Smooth muscle cell (in vitro differentiated cells): Measurements from ENCODE around the gene MAPT. TPM values are rescaled to one million over a fixed set of nuclear protein-coding genes. Genes with fewer than 3 reads are reported as not detected.

Experiments
- DNase-seq: peaks from one replicate; lab custom pipeline; 2025; ENCODE audit not compliant: unreplicated experiment; lab: John Stamatoyannopoulos, UW
- H2AFZ ChIP-seq: fragments of 200-600 bp; sonication (generic); 2 replicates; pipeline ENCODE4 v1.6.0; 2016; ENCODE audit warnings: antibody characterized with exemption, low read depth, mild to moderate bottlenecking
- H3F3A ChIP-seq: fragments of 200-600 bp; sonication (generic); 2 replicates; pipeline ENCODE4 v1.6.0; 2017; ENCODE audit warnings: antibody characterized with exemption, low read depth
- H3K27ac ChIP-seq: fragments of 200-600 bp; sonication (generic); 2 replicates; pipeline ENCODE4 v1.5.1; 2016; ENCODE audit warnings: low read depth, mild to moderate bottlenecking
- H3K27me3 ChIP-seq: fragments of 200-600 bp; sonication (generic); 2 replicates; pipeline ENCODE4 v1.6.1; 2016; ENCODE audit warnings: low read depth, mild to moderate bottlenecking
- H3K36me3 ChIP-seq: fragments of 200-600 bp; sonication (generic); 2 replicates; pipeline ENCODE4 v1.5.1; 2016; ENCODE audit warnings: low read depth
- H3K4me1 ChIP-seq: fragments of 200-600 bp; sonication (generic); 2 replicates; pipeline ENCODE4 v1.5.1; 2016; ENCODE audit warnings: low read depth
- H3K4me2 ChIP-seq: fragments of 200-600 bp; sonication (generic); 2 replicates; pipeline ENCODE4 v1.6.0; 2016; ENCODE audit warnings: mild to moderate bottlenecking
- H3K4me3 ChIP-seq: fragments of 200-600 bp; sonication (generic); 2 replicates; pipeline ENCODE4 v1.5.1; 2016; ENCODE audit warnings: mild to moderate bottlenecking
- H3K79me2 ChIP-seq: fragments of 200-600 bp; sonication (generic); 2 replicates; pipeline ENCODE4 v1.6.0; 2016; ENCODE audit warnings: low read depth, mild to moderate bottlenecking
- H3K9ac ChIP-seq: fragments of 200-600 bp; sonication (generic); 2 replicates; pipeline ENCODE4 v1.6.0; 2016; ENCODE audit warnings: low read depth
- H3K9me3 ChIP-seq: fragments of 200-600 bp; sonication (generic); replicated peaks from 2 replicates; pipeline ENCODE4 v1.5.1; 2016; ENCODE audit warnings: low read depth
- H4K20me1 ChIP-seq: fragments of 200-600 bp; sonication (generic); 2 replicates; pipeline ENCODE4 v1.6.0; 2016; ENCODE audit warnings: low read depth
- WGBS: methylation state at CpG from one replicate; pipeline ENCODE4 v1.1.7; 2016; ENCODE audit warnings: low lambda C conversion rate; 5-methylcytosine and 5-hydroxymethylcytosine counted together
- polyA plus RNA-seq: library from polyadenylated mRNA; unstranded; fragments of >200 nt; fragmentation: Nextera tagmentation; extraction: Ambion mirVana; gene quantifications from 2 replicates; pipeline ENCODE4 v1.2.1, GENCODE V29; 2016
- total RNA-seq: library from RNA; depleted of rRNA; stranded (reverse); fragments of >200 nt; gene quantifications from 2 replicates; pipeline ENCODE4 v1.2.3, GENCODE V29; 2014
- TF ChIP-seq, protein P1 (sequence below): fragments of 200-600 bp; sonication (generic); IDR thresholded peaks from 2 replicates; pipeline ENCODE4 v1.5.1; 2017; ENCODE audit warnings: borderline replicate concordance, mild to moderate bottlenecking, antibody characterized with exemption; ENCODE audit not compliant: insufficient read depth, poor library complexity, severe bottlenecking

The MAPT gene
- total and polyA plus RNA-seq, 2 experiments from 2014 or later: 0.49 to 1.7 TPM

DNA sequence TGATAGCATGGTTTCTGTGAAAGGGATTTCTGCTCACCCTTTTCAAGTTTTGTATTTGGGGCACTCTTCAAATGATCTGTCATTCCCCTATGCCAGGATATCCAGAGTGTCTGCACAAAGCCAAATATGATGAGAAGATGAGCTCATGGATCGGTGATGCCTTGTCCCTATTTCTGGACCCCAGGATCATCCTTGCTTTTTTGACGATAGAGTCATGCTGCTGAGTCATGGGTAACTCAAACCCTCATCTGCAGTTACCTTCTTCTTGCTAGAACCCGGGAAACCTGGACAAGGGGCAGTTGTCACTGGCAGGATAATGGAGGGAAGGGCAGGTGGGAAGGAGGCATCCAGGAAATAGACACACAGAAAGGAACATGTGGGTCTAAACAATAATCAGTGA is 17.8 kb upstream of the MAPT start:
- 62% methylated on average over 3 of the region's 3 CpGs for WGBS
- H3K4me2 ChIP-seq: no peak overlapping the region
- H3K27ac ChIP-seq: no peak overlapping the region
- H3K79me2 ChIP-seq: no peaks in the 10 kb centered on the region
- no peak overlapping the region for H3K4me3 ChIP-seq
- TF ChIP-seq, protein P1, sequence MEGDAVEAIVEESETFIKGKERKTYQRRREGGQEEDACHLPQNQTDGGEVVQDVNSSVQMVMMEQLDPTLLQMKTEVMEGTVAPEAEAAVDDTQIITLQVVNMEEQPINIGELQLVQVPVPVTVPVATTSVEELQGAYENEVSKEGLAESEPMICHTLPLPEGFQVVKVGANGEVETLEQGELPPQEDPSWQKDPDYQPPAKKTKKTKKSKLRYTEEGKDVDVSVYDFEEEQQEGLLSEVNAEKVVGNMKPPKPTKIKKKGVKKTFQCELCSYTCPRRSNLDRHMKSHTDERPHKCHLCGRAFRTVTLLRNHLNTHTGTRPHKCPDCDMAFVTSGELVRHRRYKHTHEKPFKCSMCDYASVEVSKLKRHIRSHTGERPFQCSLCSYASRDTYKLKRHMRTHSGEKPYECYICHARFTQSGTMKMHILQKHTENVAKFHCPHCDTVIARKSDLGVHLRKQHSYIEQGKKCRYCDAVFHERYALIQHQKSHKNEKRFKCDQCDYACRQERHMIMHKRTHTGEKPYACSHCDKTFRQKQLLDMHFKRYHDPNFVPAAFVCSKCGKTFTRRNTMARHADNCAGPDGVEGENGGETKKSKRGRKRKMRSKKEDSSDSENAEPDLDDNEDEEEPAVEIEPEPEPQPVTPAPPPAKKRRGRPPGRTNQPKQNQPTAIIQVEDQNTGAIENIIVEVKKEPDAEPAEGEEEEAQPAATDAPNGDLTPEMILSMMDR: no peak
- H3K36me3 ChIP-seq: no peaks in the 10 kb centered on the region
- peaks cover 8% of the 10 kb centered on the region for H3F3A ChIP-seq
- H3K27me3 ChIP-seq: peaks cover 4% of the 10 kb centered on the region
- H3K9me3 ChIP-seq: no peaks in the 10 kb centered on the region
- H3K4me1 ChIP-seq: peaks cover 11% of the 10 kb centered on the region
- no peaks in the 10 kb centered on the region for H4K20me1 ChIP-seq
- H2AFZ ChIP-seq: no peak overlapping the region
- no peak for DNase-seq
- no peak overlapping the region for H3K9ac ChIP-seq

DNA sequence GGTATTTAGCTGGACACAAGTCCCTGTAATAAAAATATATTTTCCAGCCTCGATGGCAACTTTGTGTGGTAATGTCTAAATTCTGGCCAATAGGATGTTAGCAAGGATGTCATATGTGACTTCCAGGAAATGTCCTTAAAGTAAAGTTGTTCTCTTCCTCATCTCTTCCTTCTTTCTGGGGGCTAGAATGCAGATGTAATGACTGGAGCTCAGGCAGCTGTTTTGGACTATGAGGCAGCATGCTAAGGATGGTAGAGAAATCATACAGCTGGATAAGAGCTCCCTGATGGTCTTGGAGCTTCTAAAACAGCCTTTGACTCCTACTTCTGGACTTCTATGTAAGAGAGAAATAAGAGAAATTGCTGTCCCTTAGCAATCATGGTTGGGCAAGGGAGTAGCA is 16.9 kb upstream of the MAPT start:
- no peaks in the 10 kb centered on the region for H3K36me3 ChIP-seq
- WGBS: 70% methylated on average over 1 of the region's 1 CpG

DNA sequence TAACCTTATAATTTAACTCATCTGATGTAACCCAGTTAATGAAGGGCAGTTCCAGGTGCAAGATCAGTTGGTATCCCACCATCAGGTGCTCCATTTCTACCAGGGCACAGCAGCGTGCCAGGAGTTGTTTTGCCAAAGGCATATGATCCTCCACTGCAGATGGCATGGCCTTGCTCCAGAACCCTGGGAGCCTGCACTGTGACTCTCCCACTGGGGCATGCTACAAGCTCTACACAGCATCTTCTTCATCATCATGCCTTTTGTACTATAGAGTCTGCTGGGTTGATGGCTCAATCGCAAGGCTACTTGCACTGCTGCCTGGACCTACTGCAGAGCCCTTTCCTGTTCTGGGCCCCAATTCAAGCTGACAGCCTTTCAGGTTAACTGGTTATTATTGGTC is 11.3 kb upstream of the MAPT start:
- no peaks in the 10 kb centered on the region for H3K9me3 ChIP-seq
- no peak overlapping the region for H3K27ac ChIP-seq
- 90% methylated on average over 2 of the region's 2 CpGs for WGBS
- TF ChIP-seq, protein P1: no peak
- H2AFZ ChIP-seq: no peak overlapping the region
- no peak overlapping the region for H3K9ac ChIP-seq
- peaks cover 4% of the 10 kb centered on the region for H3K27me3 ChIP-seq
- H3F3A ChIP-seq: no peaks in the 10 kb centered on the region
- H4K20me1 ChIP-seq: no peaks in the 10 kb centered on the region
- DNase-seq: no peak
- H3K36me3 ChIP-seq: no peaks in the 10 kb centered on the region
- H3K4me2 ChIP-seq: no peak overlapping the region
- no peak overlapping the region for H3K4me3 ChIP-seq
- H3K4me1 ChIP-seq: no peaks in the 10 kb centered on the region
- no peaks in the 10 kb centered on the region for H3K79me2 ChIP-seq

More for the DNA sequence above, 16.9 kb upstream of the MAPT start:
- H3K9ac ChIP-seq: no peak overlapping the region
- H3K27ac ChIP-seq: no peak overlapping the region
- peaks cover 8% of the 10 kb centered on the region for H3F3A ChIP-seq
- H3K4me3 ChIP-seq: no peak overlapping the region
- peaks cover 4% of the 10 kb centered on the region for H3K27me3 ChIP-seq
- no peaks in the 10 kb centered on the region for H3K9me3 ChIP-seq
- H3K4me2 ChIP-seq: no peak overlapping the region
- no peak overlapping the region for H2AFZ ChIP-seq
- TF ChIP-seq, protein P1: no peak
- DNase-seq: no peak
- H4K20me1 ChIP-seq: no peaks in the 10 kb centered on the region
- H3K79me2 ChIP-seq: no peaks in the 10 kb centered on the region
- peaks cover 11% of the 10 kb centered on the region for H3K4me1 ChIP-seq

DNA sequence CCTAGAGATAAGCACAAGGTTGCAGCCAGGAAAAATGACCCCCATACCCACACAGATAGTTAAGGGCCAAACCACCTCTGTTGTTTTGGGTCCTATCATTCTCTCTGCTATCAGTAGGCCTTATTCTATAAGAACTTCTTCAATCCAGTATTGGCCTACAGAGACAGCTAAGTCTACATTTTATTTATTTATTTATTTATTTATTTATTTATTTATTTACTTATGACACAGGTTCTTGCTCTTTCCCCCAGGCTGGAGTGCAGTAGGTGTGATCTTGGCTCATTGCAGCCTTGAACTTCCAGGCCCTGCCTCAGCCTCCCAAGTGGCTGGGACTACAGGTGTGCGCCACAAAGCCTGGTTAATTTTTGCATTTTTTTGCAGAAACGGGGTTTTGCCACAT is 7.5 kb upstream of the MAPT start:
- no peak overlapping the region for H3K9ac ChIP-seq
- H3K79me2 ChIP-seq: no peaks in the 10 kb centered on the region
- H2AFZ ChIP-seq: no peak overlapping the region
- no peaks in the 10 kb centered on the region for H3K4me1 ChIP-seq
- H3K27ac ChIP-seq: no peak overlapping the region
- no peaks in the 10 kb centered on the region for H3K36me3 ChIP-seq
- no peak for DNase-seq
- H3K9me3 ChIP-seq: no peaks in the 10 kb centered on the region
- 69% methylated on average over 2 of the region's 2 CpGs for WGBS
- TF ChIP-seq, protein P1: no peak
- no peak overlapping the region for H3K4me3 ChIP-seq
- no peaks in the 10 kb centered on the region for H4K20me1 ChIP-seq
- no peaks in the 10 kb centered on the region for H3F3A ChIP-seq
- no peak overlapping the region for H3K4me2 ChIP-seq
- H3K27me3 ChIP-seq: peaks cover 13% of the 10 kb centered on the region
